ENCODE measurements around the gene NCR3LG1.

DNA sequence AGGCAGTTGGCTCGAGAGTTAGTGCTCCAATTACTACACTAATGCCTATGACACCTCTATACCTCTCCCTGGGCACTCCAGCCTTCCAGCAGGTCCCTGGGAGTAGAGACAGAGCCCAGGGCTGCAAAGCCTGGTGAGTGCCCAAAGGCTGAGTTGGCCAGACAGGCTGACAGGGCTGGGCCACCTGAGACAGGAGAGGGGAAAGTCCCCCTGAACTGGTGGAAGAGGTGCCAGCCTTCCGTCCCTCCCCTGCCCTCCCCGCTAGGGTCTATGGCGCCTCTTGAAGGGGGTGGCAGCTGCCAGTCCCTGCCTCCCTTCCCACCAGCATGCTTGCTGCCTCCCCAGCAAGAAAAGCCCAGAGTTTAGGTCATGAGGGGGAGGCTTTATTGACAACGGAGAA is 33.9 kb downstream of the NCR3LG1 start:
- TF ChIP-seq, protein P1, sequence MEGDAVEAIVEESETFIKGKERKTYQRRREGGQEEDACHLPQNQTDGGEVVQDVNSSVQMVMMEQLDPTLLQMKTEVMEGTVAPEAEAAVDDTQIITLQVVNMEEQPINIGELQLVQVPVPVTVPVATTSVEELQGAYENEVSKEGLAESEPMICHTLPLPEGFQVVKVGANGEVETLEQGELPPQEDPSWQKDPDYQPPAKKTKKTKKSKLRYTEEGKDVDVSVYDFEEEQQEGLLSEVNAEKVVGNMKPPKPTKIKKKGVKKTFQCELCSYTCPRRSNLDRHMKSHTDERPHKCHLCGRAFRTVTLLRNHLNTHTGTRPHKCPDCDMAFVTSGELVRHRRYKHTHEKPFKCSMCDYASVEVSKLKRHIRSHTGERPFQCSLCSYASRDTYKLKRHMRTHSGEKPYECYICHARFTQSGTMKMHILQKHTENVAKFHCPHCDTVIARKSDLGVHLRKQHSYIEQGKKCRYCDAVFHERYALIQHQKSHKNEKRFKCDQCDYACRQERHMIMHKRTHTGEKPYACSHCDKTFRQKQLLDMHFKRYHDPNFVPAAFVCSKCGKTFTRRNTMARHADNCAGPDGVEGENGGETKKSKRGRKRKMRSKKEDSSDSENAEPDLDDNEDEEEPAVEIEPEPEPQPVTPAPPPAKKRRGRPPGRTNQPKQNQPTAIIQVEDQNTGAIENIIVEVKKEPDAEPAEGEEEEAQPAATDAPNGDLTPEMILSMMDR (IDR thresholded peaks at IDR 0.05; ENCODE audit: low read depth, low read length): no peak
- TF ChIP-seq MYC (IDR thresholded peaks at IDR 0.05; ENCODE audit: low read depth, low read length) (no peak), POLR2A (IDR thresholded peaks at IDR 0.05; ENCODE audit: extremely low read depth, insufficient read length) (no peak)

All from NB4 (cell line).